HCT116 (cell line): ENCODE measurements around the gene JOSD1. TPM values are rescaled to one million over a fixed set of nuclear protein-coding genes. Genes with fewer than 3 reads are reported as not detected.

Experiments
- ATAC-seq: fragments of 200-7000 bp; cut with Tn5 transposase; 2 replicates; pipeline ENCODE4 v1.9.1; 2020; ENCODE audit warnings: mild to moderate bottlenecking, moderate library complexity
- BruUV-seq: library from RNA; stranded (reverse); fragments of 400-500 nt; replicated peaks from 2 replicates; lab custom pipeline; 2021; lab: Mats Ljungman, UMichigan
- CTCF ChIA-PET: fragments of 300-600 bp; sonication (Branson Sonifier 250); formaldehyde crosslinking; loops from one replicate; lab custom pipeline; 2021; ENCODE audit warnings: antibody characterized with exemption; lab: Charles Lee
- POLR2A ChIA-PET: fragments of 300-600, 350-600 bp; sonication (Branson Sonifier 250); formaldehyde crosslinking; loops from one replicate; lab custom pipeline; 2021; ENCODE audit warnings: antibody characterized with exemption; lab: Charles Lee
- RAD21 ChIA-PET, 2 experiments: fragments of 300-600 bp; sonication (Branson Sonifier 250); formaldehyde crosslinking; loops; one replicate each; lab custom pipeline; 2023; ENCODE audit warnings: low total read pairs in 2 of 2; ENCODE audit not compliant: uncharacterized antibody in 2 of 2, unreplicated experiment in 2 of 2, low non-redundant PET in 1 of 2; lab: Charles Lee
- DNase-seq: peaks from one replicate; pipeline ENCODE4 v3.0.0-alpha.2; 2010; ENCODE audit warnings: low read depth, low spot score
- H2AFZ ChIP-seq: fragments of 200-600 bp; shearing (Covaris generic), sonication (generic); 2 replicates; pipeline ENCODE4 v1.6.1; 2017; ENCODE audit warnings: low read depth, mixed run types, mixed read lengths, antibody characterized with exemption, low read length; ENCODE audit not compliant: poor library complexity, severe bottlenecking
- H3K27ac ChIP-seq: 2 replicates; pipeline ENCODE4 v1.5.1; 2012; ENCODE audit warnings: low read depth, low read length
- H3K27me3 ChIP-seq: fragments of 200-600 bp; sonication (generic); 2 replicates; pipeline ENCODE4 v1.6.1; 2016; ENCODE audit warnings: mixed run types, low read length, mixed read lengths; ENCODE audit not compliant: insufficient read depth
- H3K36me3 ChIP-seq, 2 experiments: fragments of 200-500 bp in 1 of 2; fragments of 200-600 bp in 1 of 2; sonication (Bioruptor generic) in 1 of 2; sonication (generic) in 1 of 2; 2 replicates each; pipeline versions ENCODE4 v1.5.1 to v1.6.1; 2014 to 2016; ENCODE audit warnings: low read length in 2 of 2, inconsistent platforms in 1 of 2, mixed read lengths in 1 of 2, mixed run types in 1 of 2; ENCODE audit not compliant: insufficient read depth in 2 of 2, control insufficient read depth in 1 of 2
- H3K4me1 ChIP-seq, 2 experiments: fragments of 200-600 bp in 1 of 2; sonication (generic) in 1 of 2; 2 replicates each; pipeline versions ENCODE4 v1.5.1 to v1.6.1; 2012 to 2017; ENCODE audit warnings: low read length in 2 of 2, inconsistent platforms in 1 of 2, mild to moderate bottlenecking in 1 of 2, mixed read lengths in 1 of 2, mixed run types in 1 of 2, moderate library complexity in 1 of 2; ENCODE audit not compliant: insufficient read depth in 2 of 2, control insufficient read depth in 1 of 2
- H3K4me2 ChIP-seq: fragments of 200-600 bp; sonication (generic); 2 replicates; pipeline ENCODE4 v1.6.1; 2017; ENCODE audit warnings: mixed run types, low read length, mixed read lengths
- H3K4me3 ChIP-seq, 2 experiments: fragments of 200-600 bp in 1 of 2; sonication (generic) in 1 of 2; replicated peaks in 1 of 2; 2 replicates each; pipeline ENCODE4 v1.5.1; 2011 to 2016; ENCODE audit warnings: low read length in 2 of 2, control low read depth in 1 of 2, low read depth in 1 of 2, mild to moderate bottlenecking in 1 of 2, mixed read lengths in 1 of 2, mixed run types in 1 of 2
- H3K79me2 ChIP-seq: fragments of 200-600 bp; sonication (generic); 2 replicates; pipeline ENCODE4 v1.6.1; 2017; ENCODE audit warnings: mild to moderate bottlenecking, mixed run types, low read length, moderate library complexity, mixed read lengths; ENCODE audit not compliant: insufficient read depth
- H3K9ac ChIP-seq: fragments of 200-600 bp; sonication (generic); 2 replicates; pipeline ENCODE4 v1.6.1; 2016; ENCODE audit warnings: low read length, mixed read lengths
- H3K9me2 ChIP-seq: fragments of 200-600 bp; sonication (generic), shearing (Covaris generic); 2 replicates; pipeline ENCODE4 v1.6.1; 2017; ENCODE audit warnings: mixed run types, mild to moderate bottlenecking, moderate library complexity; ENCODE audit not compliant: insufficient read depth
- H3K9me3 ChIP-seq, 2 experiments: fragments of 200-500 bp in 1 of 2; fragments of 200-600 bp in 1 of 2; sonication (Bioruptor generic) in 1 of 2; sonication (generic) in 1 of 2; 2 replicates each; pipeline ENCODE4 v1.6.1; 2014 to 2017; ENCODE audit warnings: low read length in 2 of 2, mixed read lengths in 2 of 2, inconsistent platforms in 1 of 2, low read depth in 1 of 2, mild to moderate bottlenecking in 1 of 2, mixed run types in 1 of 2, moderate library complexity in 1 of 2; ENCODE audit not compliant: control insufficient read depth in 1 of 2, insufficient read depth in 1 of 2
- H4K20me1 ChIP-seq: fragments of 200-600 bp; sonication (generic), shearing (Covaris generic); 2 replicates; pipeline ENCODE4 v1.6.1; 2017; ENCODE audit warnings: mixed run types, mild to moderate bottlenecking, moderate library complexity; ENCODE audit not compliant: insufficient read depth
- EGR1 ChIP-seq: IDR thresholded peaks from 2 replicates; pipeline ENCODE4 v1.6.1; 2012; ENCODE audit warnings: low read depth
- POLR2A ChIP-seq: IDR thresholded peaks from 2 replicates; pipeline ENCODE4 v1.7.0; 2011; ENCODE audit warnings: borderline replicate concordance; ENCODE audit not compliant: insufficient read depth, insufficient read length; ENCODE audit errors: extremely low read depth
- POLR2AphosphoS5 ChIP-seq: IDR thresholded peaks from 2 replicates; pipeline ENCODE4 v1.6.1; 2011; ENCODE audit warnings: mild to moderate bottlenecking, low read depth, low read length, moderate library complexity
- RAD21 ChIP-seq: IDR thresholded peaks from 2 replicates; pipeline ENCODE4 v1.6.1; 2012; ENCODE audit warnings: low read depth, mild to moderate bottlenecking
- SP1 ChIP-seq: IDR thresholded peaks from 2 replicates; pipeline ENCODE4 v1.6.1; 2012; ENCODE audit warnings: low read depth
- TCF7L2 ChIP-seq: IDR thresholded peaks from 2 replicates; pipeline ENCODE4 v1.7.0; 2011; ENCODE audit warnings: borderline replicate concordance, inconsistent platforms; ENCODE audit not compliant: insufficient read depth, insufficient read length; ENCODE audit errors: extremely low read depth
- YY1 ChIP-seq: IDR thresholded peaks from 2 replicates; pipeline ENCODE4 v1.6.1; 2011; ENCODE audit warnings: low read length, low read depth, moderate library complexity, mild to moderate bottlenecking; ENCODE audit not compliant: insufficient replicate concordance; ENCODE audit errors: extremely low read depth
- ZNF274 ChIP-seq: fragments of 200-500 bp; sonication (Bioruptor generic); IDR thresholded peaks from 2 replicates; pipeline ENCODE4 v1.6.1; 2014; ENCODE audit warnings: mild to moderate bottlenecking, low read depth, low read length, inconsistent platforms
- intact Hi-C: fragments of 100-400 bp; cut with micrococcal nuclease; formaldehyde crosslinking; loops from 2 replicates; pipeline ENCODE4 v1.10.0; 2022
- total RNA-seq: library from RNA; stranded (reverse); gene quantifications from one replicate; pipeline ENCODE4 v1.2.1, GENCODE V29; 2021; ENCODE audit not compliant: unreplicated experiment
- TF ChIP-seq, protein P1 (sequence below): IDR thresholded peaks from 2 replicates; pipeline ENCODE4 v1.6.1; 2011; ENCODE audit warnings: mild to moderate bottlenecking, low read length, moderate library complexity; ENCODE audit not compliant: insufficient replicate concordance; ENCODE audit errors: extremely low read depth
- TF ChIP-seq, protein P2 (sequence below): IDR thresholded peaks from 2 replicates; pipeline ENCODE4 v1.6.1; 2012

The JOSD1 gene
- total RNA-seq, 1 experiment from 2014 or later, result 67.3 TPM

DNA sequence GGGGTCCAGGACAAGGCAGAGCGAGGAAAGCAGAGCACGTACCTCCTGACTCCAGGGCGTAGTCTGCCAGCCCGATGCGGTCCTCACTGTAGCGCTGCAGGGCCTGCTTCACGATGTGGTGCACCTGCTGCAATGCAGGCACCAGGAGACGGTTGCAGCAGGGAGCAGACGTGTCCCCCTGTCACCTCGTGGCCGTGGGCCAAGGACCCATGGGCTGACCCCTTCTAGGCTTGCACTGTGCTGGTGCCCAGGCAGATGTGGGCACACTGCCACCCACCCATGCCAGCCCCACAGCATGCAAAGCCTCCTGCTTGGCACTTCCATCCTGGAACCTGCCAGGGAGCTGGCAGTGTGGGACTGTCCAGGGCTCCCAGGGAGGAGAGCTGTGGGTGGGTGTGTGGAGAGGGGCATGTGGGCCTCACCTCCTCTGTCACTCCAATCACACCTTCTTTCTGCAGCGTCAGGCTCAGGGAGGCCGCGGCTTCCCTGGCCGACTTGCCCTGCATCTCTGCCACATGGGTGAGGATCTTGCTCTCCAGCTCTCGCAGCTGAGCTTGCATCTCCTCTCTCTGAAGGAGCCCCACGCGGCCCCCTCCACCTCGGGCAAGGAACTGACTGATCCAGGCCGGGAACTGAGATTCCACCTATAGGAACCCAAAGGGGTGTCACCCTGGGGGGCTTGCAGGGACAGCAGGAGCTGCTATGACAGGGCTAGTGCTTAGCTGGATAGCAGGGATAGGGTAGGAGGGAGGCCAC is 38.7 kb upstream of the JOSD1 start:
- Histone ChIP-seq H3K4me3 (no peak overlapping the region), H3K9me3 (no peaks in the 10 kb centered on the region), H3K27ac (no peak overlapping the region), H3K79me2 (no peaks in the 10 kb centered on the region), H3K4me1 (peaks cover 7 to 14% of the 10 kb centered on the region in 2 experiments), H3K4me2 (no peak overlapping the region), H4K20me1 (no peaks in the 10 kb centered on the region), H3K27me3 (no peaks in the 10 kb centered on the region), H2AFZ (no peak overlapping the region), H3K36me3 (peaks cover 36 to 44% of the 10 kb centered on the region in 2 experiments; a peak in 3 of 4 replicates), H3K9me2 (no peaks in the 10 kb centered on the region)
- POLR2A ChIA-PET, result no interaction called here
- no peak for ATAC-seq
- no TSS peak for BruUV-seq
- intact Hi-C loops, result no loop called here
- CTCF ChIA-PET, result interaction anchor here (0.5 to 1.6 kb wide), 3 partner anchors 18 to 29 kb away, joined by 3 to 4 read pairs (median 3); no protein-coding TSS in a partner anchor
- DNase-seq, result no peak
- RAD21 ChIA-PET, result no interaction called here
- TF ChIP-seq, protein P1, sequence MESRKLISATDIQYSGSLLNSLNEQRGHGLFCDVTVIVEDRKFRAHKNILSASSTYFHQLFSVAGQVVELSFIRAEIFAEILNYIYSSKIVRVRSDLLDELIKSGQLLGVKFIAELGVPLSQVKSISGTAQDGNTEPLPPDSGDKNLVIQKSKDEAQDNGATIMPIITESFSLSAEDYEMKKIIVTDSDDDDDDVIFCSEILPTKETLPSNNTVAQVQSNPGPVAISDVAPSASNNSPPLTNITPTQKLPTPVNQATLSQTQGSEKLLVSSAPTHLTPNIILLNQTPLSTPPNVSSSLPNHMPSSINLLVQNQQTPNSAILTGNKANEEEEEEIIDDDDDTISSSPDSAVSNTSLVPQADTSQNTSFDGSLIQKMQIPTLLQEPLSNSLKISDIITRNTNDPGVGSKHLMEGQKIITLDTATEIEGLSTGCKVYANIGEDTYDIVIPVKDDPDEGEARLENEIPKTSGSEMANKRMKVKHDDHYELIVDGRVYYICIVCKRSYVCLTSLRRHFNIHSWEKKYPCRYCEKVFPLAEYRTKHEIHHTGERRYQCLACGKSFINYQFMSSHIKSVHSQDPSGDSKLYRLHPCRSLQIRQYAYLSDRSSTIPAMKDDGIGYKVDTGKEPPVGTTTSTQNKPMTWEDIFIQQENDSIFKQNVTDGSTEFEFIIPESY, result no peak
- TF ChIP-seq TCF7L2 (no peak), RAD21 (no peak), POLR2A (no peak)
- TF ChIP-seq, all 23 proteins: peak for 0
- no peak overlapping the region for H3K9ac ChIP-seq

DNA sequence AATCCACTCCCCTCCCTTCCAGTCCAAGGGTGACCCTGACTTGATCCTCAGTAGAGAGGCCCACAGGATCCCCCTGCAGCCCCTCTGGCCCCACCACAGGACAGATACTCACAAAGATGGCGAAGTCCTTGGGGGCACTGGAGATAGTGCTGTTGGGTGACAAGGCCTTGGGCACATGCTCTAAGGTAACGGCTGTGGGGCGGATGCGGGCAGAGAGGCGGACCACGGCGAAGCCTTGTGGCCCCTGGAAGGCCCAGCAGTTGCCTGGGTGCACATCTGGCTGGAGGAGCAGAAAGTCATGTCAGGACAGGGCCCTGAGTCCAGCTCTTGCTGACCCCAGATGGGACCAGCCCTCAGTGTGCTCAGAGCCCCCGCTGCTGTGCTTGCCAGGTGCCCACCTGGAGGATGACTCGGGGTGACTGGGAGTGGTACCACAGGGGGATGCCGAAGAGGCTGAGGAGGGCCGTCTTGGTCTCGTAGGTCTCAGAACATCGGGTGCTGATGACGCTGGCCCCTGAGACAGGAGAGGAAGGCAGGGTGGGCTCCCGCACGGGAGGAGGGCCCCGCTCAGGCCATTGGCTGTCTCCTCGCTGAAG is 37.8 kb upstream of the JOSD1 start:
- Histone ChIP-seq H3K4me2 (no peak overlapping the region), H3K4me3 (no peak overlapping the region), H3K27ac (no peak overlapping the region), H3K9me3 (no peaks in the 10 kb centered on the region), H3K36me3 (peaks cover 35 to 44% of the 10 kb centered on the region in 2 experiments; a peak in 3 of 4 replicates), H2AFZ (no peak overlapping the region), H3K4me1 (peaks cover under 1 to 5% of the 10 kb centered on the region in 2 experiments; a peak in 3 of 4 replicates), H3K79me2 (no peaks in the 10 kb centered on the region), H3K9me2 (no peaks in the 10 kb centered on the region), H4K20me1 (no peaks in the 10 kb centered on the region), H3K27me3 (no peaks in the 10 kb centered on the region), H3K9ac (no peak overlapping the region)
- ChIA-PET POLR2A (no interaction called here), RAD21 (no interaction called here), CTCF (no interaction called here)
- BruUV-seq, result no TSS peak
- TF ChIP-seq RAD21, result no peak
- TF ChIP-seq ZNF274, result no peak
- TF ChIP-seq EGR1, result no peak
- TF ChIP-seq YY1, result no peak
- TF ChIP-seq, protein P2, sequence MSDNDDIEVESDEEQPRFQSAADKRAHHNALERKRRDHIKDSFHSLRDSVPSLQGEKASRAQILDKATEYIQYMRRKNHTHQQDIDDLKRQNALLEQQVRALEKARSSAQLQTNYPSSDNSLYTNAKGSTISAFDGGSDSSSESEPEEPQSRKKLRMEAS, result no peak
- TF ChIP-seq POLR2AphosphoS5, result no peak
- TF ChIP-seq SP1, result no peak
- intact Hi-C loops, result no loop called here
- DNase-seq (no peak), ATAC-seq (no peak)
